ENCODE measurements around the gene PXK.
"Not testable (repeated sequence)": the region's sequence is repeated elsewhere in the genome, so short reads cannot be mapped to it uniquely, and the experiment has no call there.

Gene PXK

DNA sequence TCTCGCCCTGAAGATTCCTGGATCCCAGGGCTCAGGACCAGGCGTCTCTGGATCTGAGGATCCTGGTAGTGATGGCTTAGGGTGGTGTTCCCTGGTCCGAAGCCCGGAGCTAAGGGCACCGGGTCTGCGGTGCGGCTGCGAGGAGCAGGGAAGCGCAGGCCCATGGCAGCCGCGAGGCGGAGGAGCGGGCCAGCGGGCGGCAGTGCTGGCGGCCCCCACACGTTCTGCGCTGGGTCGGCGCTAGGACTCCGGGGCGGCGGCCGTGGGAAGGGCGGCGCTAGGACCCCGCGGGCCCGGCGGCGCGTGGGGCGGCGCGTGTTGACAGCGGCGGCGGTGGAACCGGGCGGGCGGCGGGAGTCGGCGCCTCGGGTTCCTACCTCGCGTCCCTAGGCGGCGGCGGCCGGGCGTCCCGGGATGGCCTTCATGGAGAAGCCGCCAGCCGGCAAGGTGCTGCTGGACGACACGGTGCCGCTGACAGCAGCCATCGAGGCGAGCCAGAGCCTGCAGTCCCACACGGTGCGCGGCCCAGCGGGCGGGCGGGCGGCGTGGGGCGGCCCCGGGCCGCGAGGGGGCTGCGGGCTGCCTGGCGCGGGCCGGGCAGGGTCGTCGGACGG, at the start of gene PXK:
Gene PXK (plus strand): TSS at position 318 of the 614 bp plus-strand sequence. CDS start 97 bp downstream, at position 415.
- peak; percentile 70 for DNase-seq

DNA sequence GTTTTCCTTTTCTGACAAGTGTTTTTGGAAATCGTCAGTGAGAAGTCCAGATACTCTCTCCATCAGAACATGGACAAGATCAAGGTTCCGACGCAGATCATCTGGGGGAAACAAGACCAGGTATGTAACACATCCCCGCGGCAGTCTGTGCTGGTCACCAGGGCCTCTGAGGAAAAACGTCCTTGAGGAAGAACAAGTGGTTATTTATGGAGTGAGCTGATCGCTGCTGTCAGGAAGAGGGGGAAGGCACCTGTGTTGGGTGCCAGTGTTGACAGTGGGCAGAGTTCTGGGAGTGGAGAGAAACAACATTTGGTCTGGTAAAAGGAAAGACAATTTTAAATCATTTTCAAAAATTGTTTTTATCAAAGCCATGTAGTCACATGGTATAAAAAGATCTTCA, 47.4 kb upstream of the PXK start:
- no peak for DNase-seq

DNA sequence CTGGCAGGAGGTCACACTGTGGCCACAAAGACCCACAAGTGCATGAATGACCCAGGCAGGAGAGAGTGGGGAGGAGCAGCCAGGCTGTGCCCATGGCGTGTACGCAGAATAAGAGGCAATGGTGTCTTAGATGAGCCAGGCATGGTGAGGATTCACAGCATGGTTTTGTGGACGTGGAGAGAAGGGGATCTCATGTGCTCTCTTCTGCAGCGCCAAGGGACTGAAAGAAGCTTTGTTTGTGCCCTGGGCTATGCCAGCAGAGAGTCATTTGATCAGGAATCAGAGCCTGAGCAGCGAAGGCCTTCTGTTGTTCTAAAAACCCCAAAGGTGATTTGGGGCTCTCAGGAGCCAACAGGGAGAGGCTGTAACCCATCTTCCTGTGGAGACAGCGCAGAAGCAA, 45.3 kb upstream of the PXK start:
- DNase-seq: no peak

DNA sequence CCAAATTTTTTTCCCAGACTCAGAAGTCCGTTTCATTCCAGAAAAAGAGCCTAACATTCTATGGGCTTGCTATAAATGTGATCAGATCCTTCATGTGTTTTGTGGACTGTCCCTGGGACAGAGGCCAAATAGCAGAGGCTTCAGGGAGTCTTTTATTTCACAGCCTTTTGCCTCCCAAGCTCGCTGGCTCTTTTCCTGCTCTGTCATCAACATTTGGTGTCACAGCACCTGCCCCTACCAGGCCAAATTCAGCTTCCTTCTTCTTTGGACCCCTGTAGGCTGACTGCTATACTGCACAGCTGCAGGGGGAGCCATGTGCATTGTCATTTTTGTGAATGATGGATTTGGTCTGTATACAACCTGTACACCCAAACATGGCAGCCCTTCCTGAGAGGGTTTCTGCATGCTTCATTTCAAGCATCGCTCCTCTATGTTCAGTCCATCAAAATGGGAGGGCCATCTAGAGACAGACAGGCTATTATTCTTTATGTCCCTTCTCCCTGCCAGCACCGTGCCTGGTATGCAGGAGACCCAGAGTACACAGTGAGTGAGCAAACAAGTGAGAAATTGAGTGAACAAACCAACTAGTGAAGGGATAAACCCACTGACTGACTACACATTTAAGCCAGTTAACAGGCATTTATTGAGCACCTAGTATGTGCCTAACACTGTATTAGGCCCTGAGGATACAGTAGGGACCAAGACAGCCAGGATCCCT, 44.5 kb upstream of the PXK start:
- no peak for DNase-seq

DNA sequence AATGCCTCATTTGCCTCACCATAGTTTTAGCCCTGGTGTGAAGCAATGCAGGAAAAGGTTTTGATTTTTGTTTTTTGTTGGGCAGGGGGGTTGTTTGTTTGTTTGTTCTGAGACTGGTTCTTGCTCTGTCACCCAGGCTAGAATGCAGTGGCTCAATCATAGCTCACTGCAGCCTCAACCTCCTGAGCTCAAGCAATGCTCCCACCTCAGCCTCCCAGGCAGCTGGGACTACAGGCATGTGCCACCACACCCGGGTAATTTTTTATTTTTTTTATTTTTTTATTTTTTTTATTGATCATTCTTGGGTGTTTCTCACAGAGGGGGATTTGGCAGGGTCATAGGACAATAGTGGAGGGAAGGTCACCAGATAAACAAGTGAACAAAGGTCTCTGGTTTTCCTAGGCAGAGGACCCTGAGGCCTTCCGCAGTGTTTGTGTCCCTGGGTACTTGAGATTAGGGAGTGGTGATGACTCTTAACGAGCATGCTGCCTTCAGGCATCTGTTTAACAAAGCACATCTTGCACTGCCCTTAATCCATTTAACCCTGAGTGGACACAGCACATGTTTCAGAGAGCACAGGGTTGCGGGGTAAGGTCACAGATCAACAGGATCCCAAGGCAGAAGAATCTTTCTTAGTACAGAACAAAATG, 43.6 kb upstream of the PXK start:
- not testable (repeated sequence) for DNase-seq

DNA sequence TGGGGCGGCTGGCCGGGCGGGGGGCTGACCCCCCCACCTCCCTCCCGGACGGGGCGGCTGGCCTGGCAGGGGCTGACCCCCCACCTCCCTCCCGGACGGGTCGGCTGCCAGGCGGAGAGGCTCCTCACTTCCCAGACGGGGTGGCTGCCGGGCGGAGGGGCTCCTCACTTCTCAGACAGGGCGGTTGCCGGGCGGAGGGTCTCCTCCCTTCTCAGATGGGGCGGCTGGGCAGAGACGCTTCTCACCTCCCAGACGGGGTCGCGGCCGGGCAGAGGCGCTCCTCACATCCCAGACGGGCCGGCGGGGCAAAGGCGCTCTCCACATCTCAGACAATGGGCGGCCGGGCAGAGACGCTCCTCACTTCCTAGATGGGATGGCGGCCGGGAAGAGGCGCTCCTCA, 42.2 kb upstream of the PXK start:
- DNase-seq: not testable (repeated sequence)

DNA sequence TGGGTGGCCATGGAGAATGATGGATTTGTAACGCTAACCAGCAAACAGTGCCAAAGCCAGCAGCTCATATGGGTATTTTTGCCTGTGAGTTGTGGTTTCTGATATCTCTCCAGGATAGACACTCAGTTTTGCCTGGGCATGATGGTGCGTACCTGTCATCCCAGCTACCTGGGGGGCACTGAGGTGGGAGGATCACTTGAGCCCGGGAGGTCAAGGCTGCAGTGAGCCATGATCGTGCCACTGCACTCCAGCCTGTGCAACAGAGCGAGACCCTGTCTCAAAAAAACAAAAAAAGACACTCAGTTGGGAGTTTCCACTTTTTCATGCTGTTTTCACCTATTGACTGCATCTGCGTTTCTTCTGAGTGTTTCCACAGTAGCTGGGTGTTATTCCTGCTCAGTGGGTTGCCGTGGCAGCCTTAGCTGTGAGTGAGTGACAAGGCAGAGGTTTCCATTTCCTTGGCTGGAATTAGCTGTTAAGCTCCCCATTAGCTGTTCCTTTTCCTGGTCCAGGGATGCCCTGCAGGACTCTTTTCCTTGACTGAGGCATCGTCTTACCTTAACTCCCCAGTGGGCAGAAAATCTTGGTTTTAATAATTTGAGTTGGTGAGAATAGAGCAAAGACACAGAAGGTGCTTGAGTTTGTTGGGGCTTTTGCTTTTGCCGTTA, 40.9 kb upstream of the PXK start:
- no peak for DNase-seq

DNA sequence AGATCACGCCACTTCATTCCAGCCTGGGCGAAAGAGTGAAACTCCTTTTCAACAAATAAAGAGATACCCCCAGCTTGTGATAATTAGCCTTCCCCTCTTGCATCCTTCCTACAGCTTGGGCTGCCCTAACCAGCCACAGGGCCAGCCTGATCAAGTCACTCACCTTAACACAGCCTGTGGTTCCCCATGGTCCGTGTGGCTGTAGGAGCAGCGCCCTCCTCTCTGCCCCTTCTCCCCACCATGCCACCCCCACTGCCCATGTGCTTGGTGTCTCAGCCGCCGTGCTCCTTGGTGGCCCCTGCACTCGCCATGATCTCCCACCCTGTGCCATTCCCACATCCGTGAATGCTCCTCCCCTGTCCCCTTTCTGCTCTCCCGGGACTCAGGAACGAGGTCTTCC, 39.8 kb upstream of the PXK start:
- no peak for DNase-seq

DNA sequence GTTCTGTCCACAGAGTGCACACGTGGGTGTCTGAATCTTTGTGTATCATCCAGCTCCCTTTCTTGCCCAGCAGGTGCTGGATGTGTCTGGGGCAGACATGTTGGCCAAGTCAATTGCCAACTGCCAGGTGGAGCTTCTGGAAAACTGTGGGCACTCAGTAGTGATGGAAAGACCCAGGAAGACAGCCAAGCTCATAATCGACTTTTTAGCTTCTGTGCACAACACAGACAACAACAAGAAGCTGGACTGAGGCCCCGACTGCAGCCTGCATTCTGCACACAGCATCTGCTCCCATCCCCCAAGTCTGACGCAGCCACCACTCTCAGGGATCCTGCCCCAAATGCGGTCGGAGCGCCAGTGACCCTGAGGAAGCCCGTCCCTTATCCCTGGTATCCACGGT, 39.2 kb upstream of the PXK start:
- no peak for DNase-seq

DNA sequence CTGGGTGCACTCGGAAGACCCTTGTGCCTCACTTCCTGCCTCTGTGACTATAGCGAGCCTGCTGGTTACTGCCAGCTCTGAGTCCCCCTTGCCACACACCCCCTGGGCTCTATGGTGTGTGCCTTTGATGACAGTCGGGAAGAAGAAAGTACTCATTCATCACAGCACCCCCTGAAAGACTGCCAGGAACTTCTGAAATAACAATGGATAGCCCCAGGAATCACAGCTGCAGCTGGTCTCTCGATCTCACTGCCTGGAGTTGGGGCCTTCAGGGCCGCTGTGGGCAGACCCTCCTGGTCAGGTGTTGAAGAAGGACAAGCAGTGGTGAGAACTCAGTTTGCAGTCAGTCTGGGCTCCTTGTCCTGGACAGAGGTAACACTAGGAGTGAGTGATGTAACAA, 36.4 kb upstream of the PXK start:
- DNase-seq: no peak

DNA sequence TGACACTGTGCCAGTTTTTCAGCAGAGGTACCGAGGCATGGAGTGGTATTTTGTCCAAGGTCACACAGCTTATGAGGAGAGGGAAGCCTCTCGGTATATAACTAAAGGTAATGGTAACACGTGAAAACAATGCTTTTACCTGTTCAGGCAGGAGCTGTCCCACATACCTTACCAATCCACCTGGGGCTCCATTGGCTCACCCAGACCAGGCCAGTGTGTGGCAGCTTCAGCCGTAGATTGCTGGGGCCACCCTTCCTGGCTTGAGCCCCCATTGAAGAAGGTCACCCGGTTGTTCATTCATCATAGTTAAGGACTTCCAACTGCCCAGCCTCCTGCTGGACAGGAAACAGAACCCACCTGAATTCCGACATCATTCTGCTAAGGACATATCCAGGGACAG, 35.8 kb upstream of the PXK start:
- no peak for DNase-seq

DNA sequence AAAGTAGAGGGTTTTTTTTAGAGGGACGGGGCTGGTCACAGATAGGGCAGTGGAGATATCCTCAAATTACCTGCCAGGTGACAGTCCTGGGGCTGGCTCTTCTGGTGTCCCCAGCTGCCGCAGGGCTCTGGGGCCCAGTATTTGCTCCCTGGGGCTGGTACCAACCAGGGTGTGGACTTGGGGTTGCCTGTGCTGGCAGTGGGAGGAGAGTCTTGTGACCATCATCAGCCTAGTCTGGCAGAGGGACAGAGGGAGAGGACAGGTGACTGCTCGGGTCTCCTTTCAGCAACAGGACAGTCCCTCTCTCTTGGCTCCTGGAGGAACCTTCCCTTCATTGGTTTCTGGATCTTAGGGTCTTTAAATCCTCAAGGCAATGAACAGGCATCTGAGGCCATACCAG, 34.5 kb upstream of the PXK start:
- DNase-seq: no peak

DNA sequence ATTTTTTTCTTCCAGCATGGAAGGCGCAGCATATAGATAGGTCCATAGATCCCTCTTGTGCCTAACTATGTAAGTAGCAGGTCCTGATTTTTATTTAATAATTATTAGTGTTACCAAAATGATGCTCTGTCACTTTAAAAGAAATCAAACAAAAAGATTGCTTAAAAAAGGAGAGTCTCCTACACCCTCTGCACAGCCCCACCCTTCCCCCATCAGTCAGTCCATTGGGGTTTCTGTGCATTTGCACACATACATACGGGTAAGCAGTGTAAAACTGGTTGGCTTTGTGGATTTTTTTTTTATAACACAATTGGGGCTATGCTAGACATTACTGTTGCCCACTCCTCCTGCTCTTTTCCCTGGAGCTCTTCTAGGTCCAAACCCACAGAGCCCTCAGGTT, 33.6 kb upstream of the PXK start:
- no peak for DNase-seq

DNA sequence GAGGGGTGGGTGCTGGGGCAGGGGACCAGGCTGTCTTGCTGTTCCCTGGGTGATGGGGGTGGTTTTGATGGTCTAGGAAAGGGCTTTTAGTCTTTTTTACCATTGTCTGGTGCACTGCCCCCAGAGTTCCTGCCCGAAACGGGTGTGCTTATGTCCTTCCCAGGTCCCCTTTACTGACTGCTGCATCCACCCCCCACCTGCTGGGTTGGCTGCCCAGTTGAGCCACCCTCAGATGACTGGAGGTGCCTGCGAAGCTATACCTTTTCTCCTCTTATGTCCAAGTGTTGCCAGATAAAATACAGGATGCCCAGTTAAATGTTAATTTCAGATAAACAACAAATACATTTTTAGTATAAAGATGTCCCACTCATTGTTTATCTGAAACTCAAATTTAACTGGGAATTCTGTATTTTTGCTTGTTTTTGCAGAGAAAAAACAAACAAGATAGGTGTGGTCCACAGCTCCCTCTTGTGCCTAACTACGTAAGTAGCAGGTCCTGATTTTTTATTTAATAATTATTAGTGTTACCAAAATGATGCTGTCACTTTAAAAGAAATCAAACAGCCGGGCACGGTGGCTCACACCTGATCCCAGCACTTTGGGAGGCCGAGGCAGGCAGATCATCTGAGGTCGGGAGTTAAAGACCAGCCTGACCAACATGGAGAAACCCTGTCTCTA, 32.7 kb upstream of the PXK start:
- no peak for DNase-seq

DNA sequence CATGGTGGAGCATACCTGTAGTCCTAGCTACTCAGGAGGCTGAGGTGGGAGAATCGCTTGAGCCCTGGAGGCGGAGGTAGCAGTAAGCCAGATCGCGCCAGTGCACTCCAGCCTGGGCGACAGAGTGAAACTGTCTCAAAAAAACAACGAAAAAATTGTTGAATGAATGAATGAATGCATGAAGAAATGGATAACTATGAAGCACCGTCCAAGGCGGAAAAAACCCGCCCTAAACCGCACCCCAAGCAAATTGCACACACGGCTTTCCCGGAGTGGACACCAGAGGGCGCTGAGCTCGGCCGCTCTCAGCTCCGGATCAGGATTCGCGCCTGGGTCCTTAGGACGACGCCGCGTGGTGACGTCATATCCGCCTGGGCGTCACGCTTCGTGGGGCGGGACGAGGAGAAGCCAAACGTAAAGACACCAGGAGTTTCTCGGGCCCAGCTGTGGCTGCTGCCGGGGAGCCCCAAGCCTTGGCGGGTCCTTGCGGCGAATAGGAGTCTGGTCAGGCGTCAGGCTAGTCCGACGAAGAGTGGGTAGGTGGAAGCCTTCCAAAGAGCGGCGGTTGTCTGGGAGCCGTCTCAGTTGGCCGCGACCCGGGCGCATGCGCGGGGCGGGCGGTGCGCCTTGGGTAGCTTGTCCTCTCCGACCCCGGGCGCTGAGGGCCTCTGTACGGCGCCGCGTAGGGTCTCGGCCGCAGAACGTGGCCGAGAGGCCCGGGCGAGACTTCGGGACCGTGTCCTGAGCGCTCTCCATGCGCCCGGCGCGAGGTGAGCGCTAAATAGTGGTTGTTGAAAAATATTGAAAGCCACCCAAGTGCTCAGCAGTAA, 26.6 kb upstream of the PXK start, which contains the start of the genes HTD2 and RPP14:
Gene HTD2 (plus strand): TSS at position 639 of the 830 bp plus-strand sequence. CDS start 11,094 bp downstream, outside the sequence.
Gene RPP14 (plus strand): TSS at position 364 of the 830 bp plus-strand sequence. CDS start 4,085 bp downstream, outside the sequence.
- peak; percentile 98 for DNase-seq

DNA sequence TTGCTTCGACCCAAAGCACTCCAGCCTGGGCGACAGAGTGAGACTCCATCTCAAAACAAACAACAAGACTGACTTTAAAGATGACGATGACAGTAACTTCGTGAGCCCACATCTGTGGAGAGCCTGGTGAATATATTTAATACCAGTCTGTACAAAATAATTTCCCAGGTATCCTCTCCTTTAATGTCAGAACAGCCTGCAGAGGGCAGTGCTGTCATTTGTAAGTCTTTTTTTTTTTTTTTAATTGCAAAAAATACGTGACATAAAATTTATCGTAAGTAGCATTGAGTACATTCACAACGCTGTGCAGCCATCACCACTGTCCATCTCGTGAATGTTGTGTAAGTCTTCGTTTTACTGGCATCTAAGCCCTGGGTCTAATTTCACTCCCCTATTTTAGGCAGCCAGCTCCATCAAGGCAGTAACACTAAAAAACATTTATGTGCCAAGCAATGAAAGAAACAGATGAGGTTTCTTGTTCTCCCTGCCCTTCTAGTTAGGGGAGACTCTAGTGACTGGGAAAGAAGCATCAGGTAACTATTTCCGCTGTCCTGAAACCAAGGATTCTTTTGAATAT, 25.0 kb upstream of the PXK start:
- peak; percentile 34 for DNase-seq

DNA sequence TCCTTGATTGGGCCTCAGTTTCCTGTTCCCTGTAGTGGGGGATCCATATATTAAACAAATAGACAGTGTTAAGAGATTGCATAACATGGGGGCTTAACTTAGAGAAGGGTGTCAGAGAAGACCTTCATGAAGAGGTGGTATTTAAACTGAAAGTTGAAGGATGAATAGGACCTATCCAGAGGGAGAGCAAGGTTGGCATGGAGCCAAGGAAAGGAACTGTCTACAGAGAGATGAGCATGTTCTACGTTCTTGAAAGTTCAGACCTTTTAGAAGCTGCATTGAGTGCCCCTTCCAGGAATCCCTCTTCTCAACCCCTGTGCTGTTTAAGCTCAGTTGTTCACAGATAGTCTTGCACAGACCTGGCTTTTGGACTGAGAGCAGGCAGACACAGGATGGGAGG, 24.0 kb upstream of the PXK start:
- no peak for DNase-seq

DNA sequence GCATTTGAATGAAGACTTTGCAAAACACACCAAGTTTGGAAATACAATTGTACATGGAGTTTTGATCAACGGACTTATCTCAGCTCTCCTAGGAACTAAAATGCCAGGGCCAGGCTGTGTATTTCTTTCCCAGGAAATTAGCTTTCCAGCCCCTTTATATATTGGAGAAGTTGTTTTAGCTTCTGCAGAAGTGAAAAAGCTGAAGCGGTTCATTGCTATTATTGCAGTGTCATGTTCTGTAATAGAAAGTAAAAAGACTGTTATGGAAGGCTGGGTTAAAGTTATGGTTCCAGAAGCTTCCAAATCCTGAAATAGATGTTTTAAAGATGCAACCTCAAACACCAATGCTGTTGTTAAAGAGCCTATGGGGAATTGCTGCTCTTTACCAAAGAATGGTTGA, 14.9 kb upstream of the PXK start:
- no peak for DNase-seq

DNA sequence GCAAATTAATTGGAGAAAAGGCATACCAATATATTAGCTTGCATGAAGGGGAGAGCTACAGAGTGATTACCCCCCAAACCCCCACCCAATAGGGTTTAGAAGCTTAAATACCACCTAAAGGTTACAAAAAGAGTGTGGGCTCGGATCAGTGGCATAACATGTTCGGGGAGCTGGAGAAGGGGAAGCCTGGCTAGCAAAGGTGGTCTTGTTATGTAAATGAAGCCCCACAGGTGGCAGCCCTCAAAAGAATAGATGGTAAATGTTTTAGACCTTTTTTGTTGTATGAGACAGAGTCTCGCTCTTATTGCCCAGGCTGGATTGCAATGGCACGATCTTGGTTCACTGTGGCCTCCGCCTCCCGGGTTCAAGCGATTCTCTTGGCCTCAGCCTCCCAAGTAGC, 10.9 kb upstream of the PXK start:
- no peak for DNase-seq

DNA sequence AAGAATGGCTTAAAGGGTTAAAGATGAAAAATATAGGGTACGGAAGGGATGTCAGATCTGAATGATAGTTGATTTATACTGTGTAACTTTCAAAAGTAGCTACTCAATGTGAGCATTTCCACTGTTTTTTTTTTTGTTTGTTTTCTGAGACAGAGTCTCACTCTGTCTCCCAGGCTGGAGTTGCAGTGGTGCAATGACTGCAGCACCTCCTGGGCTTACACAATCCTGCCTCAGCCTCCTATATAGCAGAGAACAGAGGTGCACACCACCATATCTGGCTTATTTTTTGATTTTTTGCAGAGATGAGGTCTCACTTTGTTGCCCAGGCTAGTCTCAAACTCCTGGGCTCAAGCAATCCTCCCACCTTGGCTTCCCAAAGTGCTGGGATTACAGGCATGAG, 9.9 kb upstream of the PXK start:
- DNase-seq: no peak

DNA sequence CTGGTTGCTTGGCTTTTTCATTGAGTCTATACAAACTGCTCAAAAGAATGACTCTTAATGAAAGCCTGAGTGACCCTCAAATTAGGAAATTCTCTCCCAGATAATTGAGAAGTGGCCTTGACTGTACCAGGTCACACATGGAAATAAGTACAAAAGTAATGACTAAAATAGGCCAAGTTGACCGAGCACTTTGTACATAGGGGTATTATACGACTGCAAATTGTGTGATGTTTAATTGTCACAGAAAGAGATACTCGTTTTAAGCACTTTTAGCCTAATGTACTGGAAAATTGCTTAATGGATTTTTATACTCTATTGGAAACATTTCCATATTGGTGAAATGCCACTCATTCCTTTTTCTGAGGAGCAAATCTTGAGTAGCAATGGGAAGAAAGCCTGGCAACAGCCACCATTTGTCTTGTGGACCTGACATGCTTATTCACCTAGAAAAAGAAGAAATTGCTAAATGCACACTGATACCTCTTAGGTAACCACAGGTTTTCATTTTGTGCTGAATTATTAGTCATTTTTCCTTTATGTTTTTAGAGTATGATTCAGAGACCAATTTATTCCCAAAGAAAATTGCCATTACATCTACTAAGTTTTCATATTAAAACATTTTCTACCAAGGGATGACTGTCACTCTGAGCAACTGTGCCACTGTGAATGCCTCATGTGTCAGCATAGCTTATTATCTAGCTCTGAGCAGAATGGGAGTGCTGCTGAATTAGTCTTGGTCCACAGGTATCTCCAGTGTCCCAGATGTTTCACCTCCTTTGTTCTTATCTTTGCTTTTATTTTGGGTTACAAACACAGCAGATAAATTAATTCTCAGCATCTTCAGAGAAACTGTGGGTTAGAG, 8.9 kb upstream of the PXK start:
- no peak for DNase-seq

Measured in activated gamma-delta T cell treated with Interleukin-2 at 50 U/mL for 16 hours (primary cell).